Keratinocyte (primary cell): ENCODE results near the gene SOCS6. TPM values are rescaled to one million over a fixed set of nuclear protein-coding genes. Genes with fewer than 3 reads are reported as not detected.
"Not testable (repeated sequence)": the region's sequence is repeated elsewhere in the genome, so short reads cannot be mapped to it uniquely, and the experiment has no call there.

Experiments
- DNase-seq: peaks from one replicate; pipeline ENCODE4 v3.0.0-alpha.2; 2011; ENCODE audit warnings: low read depth, missing footprints, low spot score
- FAIRE-seq: peaks from 2 replicates; lab custom pipeline; 2011; peaks lifted over from hg19 to GRCh38; lab: Jason Lieb, UNC
- H2AFZ ChIP-seq: 2 replicates; pipeline ENCODE4 v1.6.0; 2012; ENCODE audit warnings: low read length, control low read depth, inconsistent platforms; ENCODE audit not compliant: control insufficient read depth
- H3K27ac ChIP-seq: 2 replicates; pipeline ENCODE4 v1.5.1; 2011; ENCODE audit warnings: low read length; ENCODE audit not compliant: control insufficient read depth, insufficient read depth
- H3K27me3 ChIP-seq: 3 replicates; pipeline ENCODE4 v1.6.0; 2011; ENCODE audit warnings: low read length; ENCODE audit not compliant: control insufficient read depth, insufficient read depth; ENCODE audit errors: extremely low read depth
- H3K36me3 ChIP-seq, 2 experiments: 2 replicates in 1 of 2; 3 replicates in 1 of 2; pipeline ENCODE4 v1.5.1; 2011; ENCODE audit warnings: low read length in 2 of 2, mild to moderate bottlenecking in 1 of 2; ENCODE audit not compliant: control insufficient read depth in 2 of 2, insufficient read depth in 2 of 2; ENCODE audit errors: extremely low read depth in 1 of 2
- H3K4me1 ChIP-seq: 3 replicates; pipeline ENCODE4 v1.5.1; 2011; ENCODE audit warnings: low read length; ENCODE audit not compliant: control insufficient read depth, insufficient read depth; ENCODE audit errors: extremely low read depth
- H3K4me2 ChIP-seq: 3 replicates; pipeline ENCODE4 v1.6.0; 2011; ENCODE audit warnings: low read depth, low read length; ENCODE audit not compliant: control insufficient read depth, insufficient read depth; ENCODE audit errors: extremely low read depth
- H3K4me3 ChIP-seq, 3 experiments: fragments of 200-600 bp in 1 of 3; sonication (generic) in 1 of 3; 2 replicates in 2 of 3; 3 replicates in 1 of 3; pipeline ENCODE4 v1.5.1; 2011 to 2016; ENCODE audit warnings: low read length in 3 of 3, mild to moderate bottlenecking in 3 of 3, control low read depth in 2 of 3, inconsistent platforms in 1 of 3, low read depth in 1 of 3, mixed read lengths in 1 of 3, mixed run types in 1 of 3, moderate library complexity in 1 of 3; ENCODE audit not compliant: control insufficient read depth in 2 of 3, insufficient read depth in 2 of 3; ENCODE audit errors: extremely low read depth in 1 of 3
- H3K79me2 ChIP-seq: 2 replicates; pipeline ENCODE4 v1.6.0; 2012; ENCODE audit warnings: low read length; ENCODE audit not compliant: control insufficient read depth, insufficient read depth
- H3K9ac ChIP-seq: 3 replicates; pipeline ENCODE4 v1.6.0; 2011; ENCODE audit warnings: low read length; ENCODE audit not compliant: control insufficient read depth, insufficient read depth; ENCODE audit errors: extremely low read depth
- H3K9me1 ChIP-seq: 3 replicates; pipeline ENCODE4 v1.6.0; 2011; ENCODE audit warnings: low read length; ENCODE audit not compliant: control insufficient read depth, insufficient read depth; ENCODE audit errors: extremely low read depth
- H3K9me3 ChIP-seq: 2 replicates; pipeline ENCODE4 v1.5.1; 2012; ENCODE audit warnings: low read depth, low read length; ENCODE audit not compliant: control insufficient read depth
- H4K20me1 ChIP-seq: 3 replicates; pipeline ENCODE4 v1.6.0; 2011; ENCODE audit warnings: low read length; ENCODE audit not compliant: control insufficient read depth, insufficient read depth; ENCODE audit errors: extremely low read depth
- CTCF ChIP-seq, 3 experiments: IDR thresholded peaks in 1 of 3; conservative IDR thresholded peaks in 1 of 3; optimal IDR thresholded peaks in 1 of 3; 2 replicates in 2 of 3; 3 replicates in 1 of 3; pipeline versions ENCODE3 to v1.5.1; 2011; ENCODE audit warnings: low read length in 3 of 3, mild to moderate bottlenecking in 3 of 3, moderate library complexity in 2 of 3, control low read depth in 1 of 3, inconsistent platforms in 1 of 3; ENCODE audit not compliant: insufficient read depth in 2 of 3; ENCODE audit errors: extremely low read depth in 1 of 3
- EZH2 ChIP-seq: IDR thresholded peaks from one replicate; pipeline ENCODE4 v1.6.1; 2012; ENCODE audit warnings: inconsistent platforms, mild to moderate bottlenecking, low read length, moderate library complexity
- dilution Hi-C: fragments of 300-500 bp; cut with MboI; formaldehyde crosslinking; loops from one replicate; pipeline ENCODE4 v1.7.0; 2020; ENCODE audit warnings: low sequenced_read_pairs; ENCODE audit not compliant: extremely low pct_ligation_motif_present
- polyA plus RNA-seq, 5 experiments: library from polyadenylated mRNA; depleted of rRNA in 3 of 5; stranded (reverse) in 3 of 5; stranded (forward) in 1 of 5; unstranded in 1 of 5; fragments of >200 nt; gene quantifications; 1 replicate in 1 of 5; 2 replicates in 3 of 5; 3 replicates in 1 of 5; pipeline versions ENCODE4 v1.2.1 to v1.2.3, GENCODE V29; 2011 to 2012; ENCODE audit warnings: missing spikeins in 2 of 5, low read depth in 1 of 5, low replicate concordance in 1 of 5

SOCS6 gene
- polyA plus RNA-seq, 1 donor (not counting 4 experiments of a cell fraction or from before 2014, with no cell fraction given) = 22.2 TPM

DNA sequence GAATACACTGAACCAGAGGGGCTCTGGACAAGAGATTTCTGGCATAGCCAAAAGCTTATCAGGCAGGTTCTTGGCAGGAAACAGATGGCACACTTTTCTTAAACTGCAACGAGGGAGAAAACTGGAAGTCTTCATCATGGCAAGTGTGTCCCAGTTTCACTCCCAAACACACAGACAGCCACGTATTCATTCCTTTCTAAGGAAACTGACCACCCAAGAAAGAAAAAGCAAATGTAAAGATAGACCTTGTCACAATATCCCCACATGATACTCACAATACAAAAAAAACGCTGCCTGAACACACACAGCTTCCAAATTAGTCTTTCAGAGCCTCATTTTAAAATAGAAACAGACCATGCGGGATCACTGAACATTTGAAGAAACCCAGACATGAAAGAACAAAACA lies 42.8 kb upstream of the SOCS6 start:
- no peak overlapping the region for H3K27ac ChIP-seq
- no peak overlapping the region for H2AFZ ChIP-seq
- H3K4me2 ChIP-seq = no peak overlapping the region
- dilution Hi-C loops = no loop called here
- no peaks in the 10 kb centered on the region for H3K9me3 ChIP-seq
- H3K36me3 ChIP-seq = no peaks in the 10 kb centered on the region
- DNase-seq (no peak), FAIRE-seq (no peak)
- TF ChIP-seq EZH2 (no peak), CTCF (optimal IDR thresholded peaks at IDR 0.05 in 1 of 3, IDR thresholded peaks at IDR 0.05 in 1 of 3, conservative IDR thresholded peaks at IDR 0.05 in 1 of 3; ENCODE audit: extremely low read depth in 1 of 3, insufficient read depth in 2 of 3, low read length in 3 of 3) (no peak)
- H3K9me1 ChIP-seq = no peaks in the 10 kb centered on the region
- no peaks in the 10 kb centered on the region for H3K79me2 ChIP-seq
- H3K4me1 ChIP-seq = no peaks in the 10 kb centered on the region
- H4K20me1 ChIP-seq = no peaks in the 10 kb centered on the region
- H3K27me3 ChIP-seq = no peaks in the 10 kb centered on the region
- no peak overlapping the region for H3K4me3 ChIP-seq
- H3K9ac ChIP-seq = no peak overlapping the region

DNA sequence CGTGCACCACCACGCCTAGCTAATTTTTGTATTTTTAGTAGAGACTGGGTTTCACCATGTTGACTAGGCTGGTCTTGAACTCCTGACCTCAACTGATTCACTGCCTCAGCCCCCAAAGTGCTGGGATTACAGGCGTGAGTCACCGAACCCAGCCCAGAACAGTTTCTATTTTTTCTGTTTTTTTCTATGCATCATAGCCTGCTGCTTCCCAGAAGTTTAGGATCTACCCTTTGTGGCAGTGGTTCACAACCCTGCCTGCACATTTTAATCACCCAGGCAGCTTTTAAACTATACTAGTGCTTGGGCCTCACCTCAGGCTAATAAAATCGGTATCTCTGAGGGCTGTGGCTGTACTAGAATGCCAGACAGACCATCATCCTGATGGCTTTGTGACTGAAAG lies 39.7 kb upstream of the SOCS6 start:
- no peak for FAIRE-seq
- no peak overlapping the region for H2AFZ ChIP-seq
- no peak overlapping the region for H3K4me2 ChIP-seq
- H3K9ac ChIP-seq = no peak overlapping the region
- no peaks in the 10 kb centered on the region for H3K9me3 ChIP-seq
- H3K9me1 ChIP-seq = no peaks in the 10 kb centered on the region
- no peaks in the 10 kb centered on the region for H3K4me1 ChIP-seq
- H4K20me1 ChIP-seq = no peaks in the 10 kb centered on the region
- DNase-seq = no peak
- H3K36me3 ChIP-seq = no peaks in the 10 kb centered on the region
- dilution Hi-C loops = no loop called here
- H3K27me3 ChIP-seq = no peaks in the 10 kb centered on the region
- no peak for TF ChIP-seq CTCF (optimal IDR thresholded peaks at IDR 0.05 in 1 of 3, IDR thresholded peaks at IDR 0.05 in 1 of 3, conservative IDR thresholded peaks at IDR 0.05 in 1 of 3; ENCODE audit: extremely low read depth in 1 of 3, insufficient read depth in 2 of 3, low read length in 3 of 3)
- no peak for TF ChIP-seq EZH2
- no peak overlapping the region for H3K4me3 ChIP-seq
- no peaks in the 10 kb centered on the region for H3K79me2 ChIP-seq
- no peak overlapping the region for H3K27ac ChIP-seq

DNA sequence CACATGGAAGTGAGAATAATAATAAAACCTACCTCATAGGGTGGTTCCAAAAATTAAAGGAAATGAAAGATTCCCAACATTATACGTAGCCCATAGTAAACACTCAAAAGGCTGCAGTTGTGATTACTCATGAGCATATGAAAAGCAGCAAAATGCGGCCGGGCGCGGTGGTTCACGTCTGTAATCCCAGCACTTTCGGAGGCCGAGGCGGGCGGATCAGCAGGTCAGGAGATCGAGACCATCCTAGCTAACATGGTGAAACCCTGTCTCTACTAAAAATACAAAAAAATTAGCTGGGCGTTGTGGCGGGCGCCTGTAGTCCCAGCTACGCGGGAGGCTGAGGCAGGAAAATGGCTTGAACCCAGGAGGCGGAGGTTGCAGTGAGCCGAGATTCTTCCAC lies 39.0 kb upstream of the SOCS6 start:
- dilution Hi-C loops, H3K79me2 ChIP-seq, H3K9me1 ChIP-seq, H3K36me3 ChIP-seq, H3K9me3 ChIP-seq, H2AFZ ChIP-seq, H3K4me2 ChIP-seq, H4K20me1 ChIP-seq, H3K27ac ChIP-seq, H3K27me3 ChIP-seq, FAIRE-seq, DNase-seq, H3K4me3 ChIP-seq, H3K4me1 ChIP-seq, H3K9ac ChIP-seq: not testable (repeated sequence)
